ENCODE results near the gene PIGQ. TPM values are rescaled to one million over a fixed set of nuclear protein-coding genes. Genes with fewer than 3 reads are reported as not detected.

PIGQ gene
- total RNA-seq, 1 donor from 2014 or later = 16.9 TPM

GRCh38 chr16:552171-552570 lies 17.6 kb upstream of the PIGQ start:
- intact Hi-C loops (cut with micrococcal nuclease) = no loop called here
- no peak for DNase-seq
- no peak for ATAC-seq

DNA sequence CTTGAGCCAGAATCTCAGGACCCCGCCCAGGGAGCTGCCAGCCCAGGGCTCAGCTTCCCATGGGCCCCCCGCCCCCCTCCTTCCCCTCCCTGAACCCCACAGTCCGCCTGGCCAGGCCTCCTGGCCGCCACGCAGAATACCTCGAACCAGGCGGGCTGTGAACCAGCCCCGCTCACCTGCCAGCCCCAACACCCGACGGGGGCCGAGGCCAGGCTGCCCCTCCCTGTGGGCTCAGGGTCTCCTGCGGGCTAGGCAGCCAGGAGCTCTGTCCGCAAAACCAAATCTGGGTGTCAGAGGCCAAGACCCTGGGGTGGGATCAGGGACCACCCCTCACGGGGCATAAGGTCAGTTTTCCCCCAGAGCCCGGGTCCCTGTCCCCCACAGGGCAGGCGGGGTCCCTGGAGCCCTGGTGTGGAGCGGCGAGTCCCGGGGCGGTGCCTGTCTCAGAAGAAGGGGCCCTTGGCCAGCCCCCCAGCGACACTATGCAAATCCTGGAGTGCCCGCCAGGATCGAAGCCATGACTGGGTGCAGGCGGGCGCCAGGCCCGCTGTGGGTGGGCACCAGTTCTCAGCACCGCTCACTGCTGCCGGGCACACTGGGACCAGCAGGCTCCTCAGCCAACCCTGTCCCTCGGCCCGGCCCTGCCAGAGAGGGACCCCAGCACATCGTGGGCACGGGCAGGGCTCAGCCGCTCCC lies 16.0 kb upstream of the PIGQ start:
- intact Hi-C loops (cut with micrococcal nuclease) = no loop called here
- DNase-seq = no peak
- ATAC-seq = no peak

- intact Hi-C loops (cut with micrococcal nuclease) = no loop called here
- ATAC-seq = no peak
- no peak for DNase-seq
These were observed 15.5 kb upstream of the PIGQ start for GRCh38 chr16:554297-554621.

- ATAC-seq (no peak), DNase-seq (no peak)
- intact Hi-C loops (cut with micrococcal nuclease) = no loop called here
These were observed 15.0 kb upstream of the PIGQ start for GRCh38 chr16:554640-555365.

DNA sequence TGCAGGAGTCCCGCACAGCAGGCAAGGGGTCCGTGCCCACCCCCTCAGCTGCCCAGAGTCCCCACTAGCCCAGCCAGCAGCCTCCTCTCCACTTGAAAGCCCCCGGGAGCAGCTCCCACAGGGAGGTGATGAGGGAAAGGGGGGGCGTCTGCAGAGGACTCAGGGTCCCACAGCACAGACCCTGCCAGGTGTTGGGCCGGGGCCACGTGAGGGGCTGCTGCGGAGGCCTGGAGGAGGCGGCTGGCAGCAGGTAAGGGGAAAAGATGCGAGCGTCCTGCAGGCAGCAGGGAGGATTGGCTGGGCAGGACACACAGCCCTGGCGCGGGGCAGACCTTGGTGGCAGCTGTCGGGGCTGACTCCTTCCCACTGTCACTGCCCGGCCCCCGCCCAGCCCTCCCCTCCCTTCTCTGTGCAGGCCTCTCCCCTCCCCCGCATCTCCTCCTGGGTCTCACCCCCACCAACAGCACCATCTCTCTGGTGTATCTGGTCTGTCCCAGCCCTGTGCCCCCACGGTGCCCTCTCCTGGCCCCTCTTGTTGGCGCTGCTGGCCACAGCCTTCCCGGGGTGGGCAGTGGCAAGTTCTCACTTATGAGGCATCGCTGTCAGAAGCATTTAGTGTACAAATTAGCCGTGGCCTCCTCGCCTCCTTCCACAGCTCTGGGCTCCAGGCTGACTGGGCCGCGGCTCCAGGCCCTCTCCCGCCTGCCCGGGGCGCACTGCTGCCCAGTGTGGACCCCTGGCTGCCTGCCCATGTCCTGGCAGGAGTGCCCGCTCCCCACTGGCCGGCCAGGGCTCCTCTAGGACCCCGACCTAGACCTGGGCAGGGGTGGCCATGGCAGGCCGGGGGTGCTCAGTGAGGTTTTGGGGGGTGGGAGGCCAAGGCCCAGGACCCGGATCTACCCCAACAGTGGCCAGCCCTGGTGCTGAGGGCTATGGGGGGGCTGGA lies 14.0 kb upstream of the PIGQ start:
- ATAC-seq (no peak), DNase-seq (no peak)
- intact Hi-C loops (cut with micrococcal nuclease) = no loop called here

DNA sequence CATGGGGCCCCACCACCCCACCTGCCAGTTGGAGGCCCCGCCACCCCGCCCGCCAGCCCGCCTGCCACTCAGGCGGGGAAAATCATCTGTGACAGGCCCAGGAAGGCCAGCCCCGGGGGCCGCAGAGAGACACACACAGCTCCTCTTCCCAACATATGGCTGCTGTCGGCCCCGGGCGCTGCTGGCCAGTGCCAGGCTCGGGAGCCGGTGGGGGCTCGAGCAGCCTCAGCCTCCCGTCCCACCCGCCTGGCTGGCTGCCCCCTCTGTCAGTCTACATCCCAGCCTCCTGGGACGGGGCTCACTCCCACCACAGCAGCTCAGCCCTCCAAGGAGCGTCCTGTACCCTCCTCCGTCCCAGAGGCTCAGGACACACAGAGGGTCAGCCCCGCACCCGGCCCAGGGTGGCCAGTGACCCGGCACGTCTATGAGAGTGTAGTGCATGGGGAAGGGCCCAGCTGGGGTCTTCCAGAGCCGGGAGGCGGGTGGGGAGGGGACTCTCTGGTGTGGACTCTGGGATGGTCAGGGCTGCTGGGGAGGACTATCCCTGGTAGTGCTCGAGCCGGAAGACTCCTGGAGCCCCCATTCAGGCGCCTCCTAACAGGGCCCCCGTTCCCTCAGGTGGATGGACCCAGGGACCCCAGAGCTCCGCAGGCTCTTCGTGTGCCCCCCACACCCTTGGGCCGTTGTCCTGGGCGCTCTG lies 13.1 kb upstream of the PIGQ start:
- ATAC-seq (no peak), DNase-seq (no peak)
- intact Hi-C loops (cut with micrococcal nuclease) = no loop called here

DNA sequence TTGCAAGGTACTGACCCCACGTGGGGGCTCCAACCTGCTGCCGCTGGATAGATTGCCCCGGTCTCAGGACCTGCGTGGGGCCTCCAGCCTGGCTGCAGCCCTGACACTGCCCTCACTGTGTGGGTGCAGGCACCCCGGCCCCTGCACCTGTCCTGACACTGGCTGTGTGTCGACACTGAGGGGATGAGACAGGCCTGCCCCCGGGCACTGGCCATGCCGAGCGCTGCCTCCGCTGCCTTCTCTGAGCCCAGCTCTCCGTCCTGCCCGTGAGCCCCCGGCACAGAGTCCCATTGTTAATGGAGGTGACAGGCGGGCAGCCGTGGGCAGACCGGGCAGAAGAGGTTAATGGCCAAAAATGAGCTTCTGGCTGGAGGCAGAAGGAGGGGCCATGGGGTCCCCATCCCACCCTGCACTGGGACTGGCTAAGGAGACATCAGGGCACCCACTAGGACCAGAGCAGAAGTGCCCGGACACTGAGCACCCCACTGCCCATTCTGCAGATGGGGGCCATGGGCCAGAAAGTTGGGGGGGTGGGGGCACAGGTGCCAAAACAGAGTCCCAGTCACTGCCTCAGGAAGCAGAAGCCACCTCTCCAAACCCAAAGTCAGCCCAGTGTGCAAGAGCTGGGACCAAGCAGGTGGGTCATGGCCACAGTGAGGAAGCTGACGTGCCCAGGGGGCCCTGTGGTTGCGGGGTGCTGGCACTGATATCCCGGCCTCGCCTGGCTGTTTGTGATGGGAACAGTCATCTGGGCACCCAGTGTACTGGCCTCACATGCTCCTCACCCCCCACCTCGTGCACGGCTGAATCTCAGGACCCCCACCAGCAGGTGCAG lies 12.1 kb upstream of the PIGQ start:
- DNase-seq (no peak), ATAC-seq (no peak)
- intact Hi-C loops (cut with micrococcal nuclease) = no loop called here

GRCh38 chr16:558298-559020 lies 11.3 kb upstream of the PIGQ start:
- intact Hi-C loops (cut with micrococcal nuclease) = no loop called here
- DNase-seq (peak; percentile 62), ATAC-seq (peak; percentile 61)

DNA sequence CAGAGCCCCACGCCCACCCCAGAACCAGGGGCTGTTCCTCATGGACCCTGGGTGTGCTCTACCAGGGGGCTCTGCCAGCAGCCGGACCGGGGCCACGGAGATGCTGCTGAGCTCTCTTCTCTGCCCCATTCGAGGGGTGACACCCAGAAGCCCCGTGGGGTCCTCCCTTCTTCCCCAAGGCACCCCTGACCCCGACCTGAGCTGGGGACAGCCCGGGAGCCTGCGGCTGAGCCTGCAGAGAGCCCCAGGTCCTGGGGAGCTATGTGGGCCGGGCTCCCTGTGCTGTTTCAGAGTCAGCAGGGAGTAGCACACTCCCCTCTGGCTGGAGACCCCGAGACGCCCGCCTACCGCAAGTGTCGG lies 10.8 kb upstream of the PIGQ start:
- DNase-seq (no peak), ATAC-seq (no peak)
- intact Hi-C loops (cut with micrococcal nuclease) = no loop called here

DNA sequence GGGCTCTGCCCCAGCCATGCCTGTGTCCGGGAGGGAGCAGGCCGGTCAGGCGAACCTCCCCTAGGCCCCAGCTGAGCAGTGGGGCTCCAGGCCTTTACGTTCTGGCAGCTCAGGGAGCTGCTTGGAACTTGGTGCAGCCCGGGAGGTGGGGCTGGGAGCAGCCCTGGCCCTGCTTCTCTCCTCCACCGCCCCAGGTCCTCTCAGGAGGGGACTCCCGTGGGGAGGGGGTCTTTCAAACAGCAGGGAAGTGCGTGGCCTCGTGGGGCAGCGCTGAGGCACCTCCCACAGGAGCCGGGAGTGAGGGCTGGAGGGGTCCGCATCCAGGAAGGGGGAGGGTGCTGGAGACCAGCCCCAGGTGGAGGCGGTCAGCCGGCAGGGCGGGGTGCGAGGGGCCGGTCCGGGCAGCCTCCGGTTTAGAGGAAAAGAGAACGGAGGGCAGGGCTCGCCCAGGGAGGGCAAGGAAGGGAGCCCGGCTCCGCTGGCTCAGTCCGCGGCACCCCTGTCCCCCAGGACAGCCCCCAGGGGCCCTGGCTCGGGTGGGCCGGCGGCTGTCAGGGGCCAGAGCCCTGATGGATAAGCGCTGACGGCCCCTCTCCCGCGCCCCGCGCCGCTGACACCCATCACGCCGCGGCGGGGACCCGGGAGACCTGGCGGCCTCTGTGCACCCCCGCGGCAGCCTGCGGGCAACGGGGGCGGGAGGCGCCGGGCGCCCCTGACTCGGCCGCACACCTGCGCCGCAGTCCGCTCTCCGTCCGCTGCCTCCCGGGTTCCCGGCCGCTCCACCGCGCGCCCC lies 10.2 kb upstream of the PIGQ start:
- no peak for ATAC-seq
- intact Hi-C loops (cut with micrococcal nuclease) = no loop called here
- DNase-seq = no peak

GRCh38 chr16:560204-560700 lies 9.5 kb upstream of the PIGQ start, which contains the start of gene PRR35:
TSS of gene PRR35 (plus strand) at chr16:560394. CDS start at chr16:563295, 2,901 bp downstream.
- DNase-seq = no peak
- intact Hi-C loops (cut with micrococcal nuclease) = no loop called here
- ATAC-seq = no peak

- ATAC-seq = no peak
- intact Hi-C loops (cut with micrococcal nuclease) = no loop called here
- DNase-seq = no peak
These were observed 8.9 kb upstream of the PIGQ start for GRCh38 chr16:560701-561412.

DNA sequence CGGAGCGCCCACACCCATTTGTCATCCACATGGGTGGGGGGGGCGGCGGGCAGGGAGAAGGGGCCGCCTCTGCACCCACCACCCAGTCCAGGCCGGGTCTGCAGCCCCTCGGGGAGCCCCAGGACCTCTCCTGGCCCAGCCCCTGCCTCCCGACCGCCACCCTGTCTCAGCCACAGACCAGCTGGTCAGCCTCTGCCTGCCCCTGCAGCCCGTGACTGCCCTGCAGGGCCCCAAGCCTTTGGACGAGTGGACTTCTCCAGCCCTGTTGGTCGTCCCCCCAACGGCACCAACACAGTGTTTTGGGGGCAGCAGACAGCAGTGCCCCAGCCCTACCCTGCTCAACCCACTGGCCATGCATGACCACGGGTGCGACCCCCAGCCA lies 8.4 kb upstream of the PIGQ start:
- ATAC-seq = no peak
- DNase-seq = no peak
- intact Hi-C loops (cut with micrococcal nuclease) = no loop called here

DNA sequence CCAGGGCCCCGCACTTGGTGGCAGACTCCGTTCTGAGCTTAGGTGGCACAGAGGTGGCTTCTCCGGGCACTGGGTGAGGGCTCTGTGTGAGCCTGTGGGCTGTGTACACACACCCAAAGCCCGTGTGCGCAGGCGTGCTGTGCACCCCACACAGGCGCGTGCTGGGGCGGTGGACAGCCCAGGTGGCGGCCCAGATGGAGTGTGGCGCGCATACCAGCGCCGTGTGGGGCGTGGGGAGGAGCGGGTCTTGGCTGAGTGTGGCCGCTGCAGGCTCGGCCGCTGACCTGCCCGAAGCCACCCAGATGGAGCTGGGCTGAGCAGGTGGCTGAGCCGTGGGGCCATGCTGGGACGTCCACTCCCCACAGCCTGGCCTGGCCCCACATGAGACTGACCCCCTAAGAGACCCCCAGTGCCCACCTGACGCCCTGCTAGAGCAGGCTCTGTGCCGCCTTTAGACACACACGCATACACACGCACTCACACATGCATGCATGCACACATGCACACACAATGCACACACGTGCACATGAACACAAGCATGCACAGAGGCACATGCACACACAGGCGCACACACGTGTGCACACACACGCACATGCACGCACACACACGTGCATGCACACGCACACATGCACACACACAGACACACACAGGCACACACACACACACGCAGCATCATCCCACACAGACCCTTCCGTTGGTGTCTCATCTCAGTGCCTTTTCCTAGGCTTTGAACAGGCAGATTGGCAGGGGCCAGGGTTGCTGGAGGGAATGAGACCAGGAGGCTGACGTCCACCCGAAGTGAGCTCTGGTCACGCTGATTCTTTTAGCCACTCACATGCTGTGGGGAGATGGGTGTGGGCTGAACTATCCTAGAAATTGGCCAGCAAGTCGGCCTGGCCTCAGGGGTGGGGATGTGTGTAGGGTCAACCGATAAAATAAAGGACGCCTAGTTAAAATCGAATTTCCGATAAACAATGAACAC lies 7.5 kb upstream of the PIGQ start:
- no peak for ATAC-seq
- no peak for DNase-seq
- intact Hi-C loops (cut with micrococcal nuclease) = no loop called here

GRCh38 chr16:563072-563644 lies 6.6 kb upstream of the PIGQ start:
- intact Hi-C loops (cut with micrococcal nuclease) = no loop called here
- no peak for DNase-seq
- no peak for ATAC-seq
